Measurements from ENCODE around the gene NR2F2. TPM values are rescaled to one million over a fixed set of nuclear protein-coding genes. Genes with fewer than 3 reads are reported as not detected.

NR2F2 gene
- total RNA-seq, 1 experiment from 2014 or later = 16.2 TPM

DNA sequence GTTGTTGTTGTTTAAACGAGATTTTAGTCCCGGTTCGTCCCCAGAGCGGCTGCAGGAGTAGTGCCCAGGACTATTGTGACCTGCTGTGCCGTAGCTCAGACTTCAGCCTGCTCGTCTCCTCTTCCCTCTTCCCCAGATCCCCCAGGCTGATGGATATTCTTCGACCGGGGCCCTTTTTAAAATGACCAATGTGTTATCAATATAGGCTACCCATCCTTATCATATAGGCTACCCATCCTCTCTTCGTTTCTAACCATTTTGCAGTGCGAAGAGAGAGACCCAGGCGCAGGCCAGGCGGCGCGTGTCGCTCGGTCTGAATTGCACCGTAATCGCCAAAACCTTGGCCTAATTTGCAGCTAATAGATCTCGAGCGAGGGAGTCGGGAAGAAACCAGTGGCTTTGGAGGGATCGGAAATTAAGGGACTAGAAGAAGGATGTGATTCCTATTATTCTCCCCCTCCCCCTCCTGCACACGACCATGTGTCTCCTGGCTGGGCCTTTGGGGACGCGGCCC, 23.0 kb downstream of the NR2F2 start:
- DNase-seq (ENCODE audit: low spot score) = no peak

DNA sequence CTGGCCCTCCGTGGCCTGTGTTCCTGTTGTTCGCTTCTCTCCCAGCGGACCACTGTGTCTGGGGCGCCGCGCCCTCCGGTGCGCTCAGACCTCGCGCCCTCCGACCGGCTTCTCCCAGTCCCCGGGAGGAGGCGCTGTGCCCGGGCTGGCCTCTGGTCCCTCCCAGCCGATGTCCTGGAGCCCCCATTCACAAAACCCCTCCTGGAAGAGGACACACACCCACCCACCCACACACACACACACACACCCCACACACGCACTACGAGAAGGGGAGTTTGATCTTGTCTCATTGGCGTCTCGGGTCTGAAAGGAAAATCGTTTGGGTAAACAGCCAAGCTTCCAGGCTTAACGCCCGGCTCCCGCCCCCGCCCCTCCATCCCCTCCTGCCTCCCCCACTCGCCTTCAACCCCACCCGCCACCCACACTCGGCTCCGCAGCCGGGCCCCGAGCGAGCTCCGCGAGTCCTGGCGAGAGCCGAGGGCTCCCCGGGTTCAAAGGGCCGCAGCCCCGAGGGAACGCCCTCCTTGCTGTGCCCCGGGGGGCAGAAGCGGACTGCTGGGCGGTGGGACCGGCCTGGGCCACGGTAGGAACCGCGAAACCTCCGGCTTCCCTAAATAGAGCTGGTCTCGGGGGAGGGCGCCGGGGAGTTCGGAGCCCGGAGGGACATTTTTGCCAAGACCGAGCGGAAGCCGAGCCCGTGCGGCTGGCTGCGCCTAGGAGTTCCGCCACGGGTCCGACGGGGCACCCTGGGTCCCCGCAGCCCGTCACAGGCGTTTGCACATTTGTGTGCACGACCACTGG, 23.6 kb downstream of the NR2F2 start:
- no peak for DNase-seq (ENCODE audit: low spot score)

DNA sequence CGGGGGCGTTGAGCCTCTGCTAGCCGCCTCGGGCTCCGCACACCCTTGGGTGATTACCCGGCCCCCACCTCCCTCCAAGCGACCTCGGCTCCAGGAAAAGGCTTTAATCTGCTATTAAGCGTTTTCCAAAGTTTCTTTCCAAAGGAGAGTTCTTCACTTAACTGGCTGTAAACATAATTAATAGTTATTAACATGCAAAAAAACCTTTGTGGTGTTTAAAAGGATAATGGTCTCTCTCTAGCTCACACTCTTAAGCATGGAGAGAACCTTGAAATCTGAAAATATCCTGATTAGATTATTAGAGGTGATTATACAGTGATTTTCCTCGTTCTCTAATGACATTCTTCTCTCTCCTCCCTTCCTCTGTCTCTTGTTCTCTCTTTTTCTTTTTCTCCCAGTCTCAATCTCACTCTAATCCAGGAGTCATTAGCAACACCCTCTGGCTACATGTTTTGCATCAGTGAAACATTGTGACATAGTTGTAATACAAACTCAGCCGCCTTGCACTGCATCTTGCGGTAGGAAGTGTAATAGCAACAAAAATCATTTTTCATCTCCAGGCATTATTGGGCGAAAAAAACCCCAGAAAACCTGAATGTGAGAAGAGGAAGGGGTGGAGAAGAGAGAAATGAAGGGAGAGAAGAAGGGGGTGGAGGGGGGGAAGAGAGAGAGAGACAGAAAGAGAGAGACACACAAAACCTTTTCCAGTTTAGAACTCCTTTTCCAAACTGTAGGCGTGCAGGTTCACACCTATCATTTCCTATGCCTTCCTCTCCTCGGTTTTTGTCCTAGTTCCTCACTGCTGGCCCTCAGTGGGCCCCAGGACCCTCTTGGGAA, 24.4 kb downstream of the NR2F2 start:
- DNase-seq (ENCODE audit: low spot score) = no peak

DNA sequence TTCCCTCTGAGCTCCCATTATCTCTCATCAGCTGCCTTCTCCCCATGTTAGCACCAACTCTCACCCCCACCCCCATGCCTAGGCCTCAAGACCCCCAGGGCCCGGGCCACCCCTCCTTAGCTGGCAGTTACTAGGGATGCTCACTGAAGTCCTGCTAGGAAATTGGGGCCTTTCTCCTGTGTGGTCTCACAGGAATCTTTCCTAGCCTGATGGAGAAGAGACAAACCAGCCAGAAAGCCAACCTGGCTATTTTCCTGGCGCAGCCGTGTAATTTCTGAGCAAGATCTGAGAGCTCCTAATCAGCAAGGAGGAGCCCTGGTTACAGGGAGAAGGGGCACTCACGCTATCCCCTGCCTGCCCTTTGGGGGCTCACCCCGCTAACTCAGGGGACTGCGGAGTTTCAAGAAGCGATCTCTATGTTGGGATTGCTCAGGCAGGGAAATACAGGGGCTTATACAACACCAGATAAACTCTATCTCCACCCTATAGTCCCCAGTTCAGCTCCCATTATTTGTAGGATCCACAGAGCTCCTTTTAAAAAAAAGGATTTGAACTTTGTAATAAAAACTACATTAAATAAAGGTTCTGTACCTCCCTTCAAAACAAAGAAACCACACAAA, 25.2 kb downstream of the NR2F2 start:
- no peak for DNase-seq (ENCODE audit: low spot score)

DNA sequence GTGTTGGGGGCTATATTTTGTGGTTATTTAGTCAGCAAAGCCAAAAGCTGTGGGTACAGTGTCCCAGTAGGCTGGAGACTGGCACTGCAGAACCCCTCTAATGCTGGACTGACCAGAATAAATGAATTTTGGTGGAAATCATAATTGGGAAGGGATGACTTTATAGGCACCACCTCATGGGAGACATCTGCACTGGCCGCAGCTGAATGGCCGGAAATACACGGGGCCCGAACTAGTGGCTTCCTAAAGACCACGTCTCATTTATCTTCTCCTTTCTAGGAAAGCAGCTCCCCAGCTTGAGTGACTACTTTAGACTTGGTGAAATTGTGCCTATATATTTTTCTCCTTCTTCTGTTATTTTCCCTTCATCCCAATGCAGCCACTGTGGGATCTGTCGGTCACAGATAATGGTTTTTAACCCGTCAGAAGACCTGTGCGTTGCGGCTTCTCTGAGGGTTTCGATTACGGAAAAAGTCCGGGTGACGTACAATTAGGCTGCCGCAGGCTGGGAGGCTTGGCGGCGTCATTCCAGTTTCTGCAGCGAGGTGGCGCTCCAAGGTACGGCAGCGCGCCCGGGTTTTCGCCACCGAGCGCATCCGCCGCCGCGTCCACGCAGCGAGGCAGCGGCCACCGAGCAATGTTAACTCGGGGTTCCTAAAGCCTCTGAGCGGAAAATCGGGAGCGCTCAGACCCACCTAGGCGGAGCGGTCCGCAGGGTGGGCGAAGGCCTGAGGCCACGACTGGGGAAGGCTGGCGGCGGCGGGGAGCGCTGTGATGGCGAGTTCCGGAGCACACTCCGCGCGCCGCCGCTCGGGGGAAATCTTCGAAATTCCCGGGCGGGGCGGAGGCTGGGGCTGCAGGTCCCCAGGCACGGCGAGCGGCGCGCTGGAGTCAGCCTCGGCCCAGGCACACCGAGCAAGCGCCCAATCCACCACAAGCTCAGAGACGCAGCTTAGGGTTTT, 26.3 kb downstream of the NR2F2 start:
- peak; percentile 49 for DNase-seq (ENCODE audit: low spot score)

DNA sequence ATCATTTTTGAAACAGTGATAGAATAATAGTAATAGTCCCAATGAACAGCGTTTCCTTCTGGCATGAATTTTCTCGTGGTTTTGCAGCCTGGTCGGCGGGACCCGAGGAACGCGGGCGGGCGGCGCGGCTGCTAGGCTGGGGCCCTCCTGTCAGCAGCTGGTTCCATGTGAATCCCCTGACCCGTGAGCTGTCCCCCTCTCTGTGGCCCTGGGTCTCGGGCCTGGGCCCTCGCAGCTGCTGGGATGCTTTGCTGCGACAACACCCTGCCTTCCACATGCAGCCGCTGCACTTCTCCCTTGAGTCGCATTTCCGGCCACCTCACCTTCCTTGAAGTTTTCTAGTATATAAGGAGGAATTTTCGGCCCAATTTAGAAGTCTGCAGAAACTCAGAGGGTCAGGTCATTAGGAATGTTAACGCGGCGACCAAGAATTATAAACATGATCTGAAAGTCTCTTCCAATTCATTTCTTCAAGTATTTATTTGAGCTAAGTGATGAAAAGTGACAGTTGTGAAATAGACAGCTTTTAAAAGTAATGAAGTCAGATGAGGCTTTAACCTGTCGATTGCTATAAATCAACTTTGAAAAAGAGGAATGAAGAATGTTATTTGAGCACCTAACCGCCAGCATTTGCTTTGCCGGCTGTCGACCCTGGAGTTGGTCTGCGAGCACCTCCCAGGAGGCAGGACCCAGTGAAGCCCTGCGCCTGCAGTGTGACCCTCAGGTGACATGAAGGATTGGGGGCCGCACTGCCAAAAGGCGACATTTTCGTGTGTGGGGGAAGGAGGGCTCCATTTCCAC, 27.7 kb downstream of the NR2F2 start:
- no peak for DNase-seq (ENCODE audit: low spot score)

DNA sequence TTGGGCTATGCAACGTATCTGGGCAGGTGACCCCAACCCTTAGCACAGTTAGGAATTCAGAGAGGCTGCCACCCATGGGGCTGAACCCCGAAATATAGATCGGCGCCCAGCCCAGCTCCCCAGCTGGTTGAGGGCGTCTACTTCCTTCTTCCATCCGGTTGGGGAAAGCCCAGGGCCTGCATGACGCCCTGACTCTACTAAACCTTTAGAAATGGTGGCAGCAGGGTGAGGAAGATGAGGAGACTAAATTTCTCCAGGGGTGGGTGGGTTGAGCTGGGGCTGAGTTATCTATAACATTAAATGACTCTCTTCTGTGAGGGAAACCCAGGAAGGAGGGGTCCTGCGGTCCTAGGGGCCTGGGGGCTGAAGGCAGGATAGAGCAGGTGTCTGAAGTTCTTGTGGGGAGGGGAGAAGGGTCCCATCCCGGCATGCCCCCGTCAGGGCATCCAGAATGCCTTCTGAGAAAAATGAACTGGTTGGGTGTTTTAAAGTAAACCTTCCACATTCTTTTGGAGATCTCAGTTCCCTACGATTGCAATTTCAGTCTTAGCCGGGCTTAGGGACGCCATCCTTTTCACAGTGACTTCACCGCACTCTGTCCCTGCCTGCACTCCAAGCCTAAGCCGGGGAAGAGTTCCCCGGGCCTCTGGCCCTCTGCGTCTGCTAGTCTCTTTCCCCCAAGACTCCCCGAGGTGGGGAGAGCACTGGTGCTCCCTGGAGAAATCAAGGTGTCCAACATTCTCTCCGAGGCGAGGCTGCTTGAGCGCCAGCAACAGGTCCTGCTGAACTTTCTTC, 28.5 kb downstream of the NR2F2 start:
- DNase-seq (ENCODE audit: low spot score) = no peak

DNA sequence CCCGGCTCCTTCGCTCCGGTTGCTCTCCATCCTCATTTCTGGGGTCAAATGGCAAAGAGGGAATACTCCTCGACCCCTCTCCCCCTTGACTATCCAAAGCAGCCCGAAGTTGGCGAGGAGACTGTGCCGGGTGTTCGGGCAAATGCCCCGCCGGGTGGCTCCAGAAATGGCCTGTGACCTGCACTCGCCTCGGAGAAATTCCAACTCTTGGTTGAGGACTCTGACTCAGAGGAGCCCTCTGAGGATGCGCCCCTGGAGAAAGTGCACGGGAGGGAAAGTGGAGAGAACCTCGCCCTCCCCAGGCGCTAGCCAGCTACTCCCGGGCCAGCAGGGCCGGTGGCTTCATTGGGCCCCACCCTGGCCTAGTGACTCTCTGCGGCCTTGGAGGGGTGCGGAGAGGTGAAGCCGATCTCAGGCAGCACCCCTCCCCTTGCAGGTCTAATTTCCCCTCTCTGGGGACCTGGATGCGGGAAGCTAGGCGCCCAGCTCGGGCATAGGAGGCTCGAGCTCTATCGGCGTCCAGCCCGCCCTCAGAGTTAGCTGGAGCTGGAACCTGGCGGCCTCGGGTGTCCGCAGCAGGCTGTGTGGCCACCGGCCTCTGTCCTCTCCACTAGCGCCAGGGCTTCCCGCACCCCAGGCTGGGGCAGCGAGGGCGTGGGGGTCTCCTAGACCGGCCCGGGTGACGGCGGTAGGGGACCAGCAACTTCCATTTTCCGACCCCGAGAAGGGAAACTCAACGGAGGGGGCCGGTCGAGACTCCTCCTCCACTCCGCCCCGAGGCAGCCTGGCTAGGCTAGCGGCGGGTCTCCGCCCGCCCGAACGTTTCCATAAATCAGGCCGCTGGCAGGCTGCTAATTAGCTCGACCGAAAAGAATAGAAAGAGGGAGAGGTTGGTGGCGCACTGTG, 29.4 kb downstream of the NR2F2 start:
- DNase-seq (ENCODE audit: low spot score) = no peak

DNA sequence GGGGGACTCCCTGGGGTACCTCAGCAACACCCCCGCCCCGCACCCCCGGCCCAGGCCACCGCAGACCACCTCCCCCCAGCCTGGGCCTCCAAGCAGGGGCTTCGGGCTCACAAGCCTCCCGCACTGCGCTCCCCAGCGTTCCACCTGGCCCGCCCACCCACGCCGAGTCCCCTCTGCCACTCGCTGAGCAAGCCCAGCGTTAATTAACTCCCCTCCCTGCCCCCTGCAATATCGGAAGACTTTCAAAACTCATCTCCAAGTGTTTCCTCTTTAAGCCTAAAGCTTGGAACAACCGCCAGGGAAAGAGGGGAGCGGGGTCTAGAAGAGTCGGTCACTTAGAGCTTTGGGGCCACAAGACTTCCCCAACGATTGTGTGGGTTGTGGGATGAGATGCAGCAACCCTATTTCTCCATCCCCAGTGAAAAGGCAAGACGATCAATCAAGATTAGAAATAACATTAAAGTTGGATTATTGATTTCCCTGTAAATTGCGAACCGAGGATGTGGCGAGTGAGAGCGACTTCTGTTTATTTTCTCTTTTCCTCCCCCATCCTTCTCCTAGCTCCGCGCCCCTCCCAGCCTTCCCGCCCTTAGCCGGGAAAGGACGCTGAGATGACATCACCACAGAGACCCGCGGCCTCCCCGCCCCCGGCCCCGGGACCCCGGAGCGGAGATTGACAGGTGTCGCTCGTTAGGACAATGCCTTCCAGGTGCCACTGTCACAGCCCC, 30.2 kb downstream of the NR2F2 start:
- DNase-seq (ENCODE audit: low spot score) = no peak

DNA sequence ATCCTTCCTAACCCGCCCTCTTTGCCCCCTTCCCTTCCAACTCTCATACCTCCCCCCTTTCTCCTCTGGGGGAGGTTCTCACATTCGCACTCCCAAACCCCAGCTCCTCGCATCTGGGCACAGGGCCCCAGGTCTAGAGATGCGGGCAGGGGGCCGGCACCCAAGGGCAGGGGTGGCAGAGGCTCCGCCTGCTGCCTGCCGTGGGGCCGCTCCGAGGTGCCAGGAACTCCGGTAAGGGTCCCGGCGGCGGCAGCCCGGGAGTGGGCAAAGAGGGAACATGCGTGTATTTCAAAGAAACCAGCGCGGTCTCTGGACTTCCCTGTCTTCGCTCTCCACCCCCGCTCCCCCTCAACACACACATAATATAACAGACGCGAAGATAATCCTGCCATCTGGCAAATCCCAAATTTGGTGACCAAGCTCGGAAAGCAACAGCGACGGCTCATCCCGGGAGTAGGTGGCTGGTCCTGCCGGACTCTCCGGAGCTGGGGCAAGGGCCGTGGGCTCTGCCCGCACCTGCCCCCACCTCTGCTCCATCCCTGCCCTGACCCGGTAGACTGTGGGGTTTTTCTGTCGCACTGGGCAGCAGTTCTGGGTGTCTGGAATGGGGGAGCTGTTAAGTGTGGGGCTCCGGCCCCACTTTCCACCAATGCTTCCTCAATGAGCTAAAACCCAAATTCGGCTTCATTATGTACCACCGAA, 31.0 kb downstream of the NR2F2 start:
- DNase-seq (ENCODE audit: low spot score) = no peak

DNA sequence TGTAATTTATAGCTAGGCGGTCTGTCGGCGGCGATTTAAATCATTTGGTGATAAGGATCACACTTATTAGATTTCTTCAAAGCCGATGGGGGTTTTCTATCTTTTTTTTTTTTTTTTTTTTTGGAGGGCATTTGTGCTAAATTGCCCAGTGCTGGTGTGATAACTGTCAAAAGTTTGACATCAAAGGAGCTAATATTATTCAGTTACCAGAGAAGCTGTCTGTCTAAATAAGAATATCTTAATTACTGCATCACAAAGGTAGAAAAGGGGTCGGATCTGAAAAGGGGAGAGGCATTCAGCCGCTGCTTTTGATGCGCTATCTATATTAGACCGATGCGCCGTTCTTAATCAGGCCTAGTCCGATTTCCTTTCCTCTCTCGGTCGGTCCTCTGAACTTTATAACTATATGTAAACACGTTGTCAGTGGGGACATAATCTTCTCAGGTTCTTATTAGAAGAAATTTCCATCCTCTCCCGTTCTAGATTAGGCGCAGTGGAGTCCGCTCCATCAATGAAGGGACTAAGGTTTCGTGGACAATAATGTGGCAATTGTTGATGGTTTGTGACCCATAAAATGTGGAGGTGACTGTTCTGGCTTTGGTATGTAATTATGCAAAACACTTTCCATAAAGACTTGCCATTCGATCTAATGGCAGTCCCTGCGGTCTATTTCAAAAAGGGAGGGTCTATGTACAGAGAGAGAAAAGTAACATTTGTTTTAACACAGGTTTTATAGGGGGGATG, 31.7 kb downstream of the NR2F2 start:
- DNase-seq (ENCODE audit: low spot score) = no peak

DNA sequence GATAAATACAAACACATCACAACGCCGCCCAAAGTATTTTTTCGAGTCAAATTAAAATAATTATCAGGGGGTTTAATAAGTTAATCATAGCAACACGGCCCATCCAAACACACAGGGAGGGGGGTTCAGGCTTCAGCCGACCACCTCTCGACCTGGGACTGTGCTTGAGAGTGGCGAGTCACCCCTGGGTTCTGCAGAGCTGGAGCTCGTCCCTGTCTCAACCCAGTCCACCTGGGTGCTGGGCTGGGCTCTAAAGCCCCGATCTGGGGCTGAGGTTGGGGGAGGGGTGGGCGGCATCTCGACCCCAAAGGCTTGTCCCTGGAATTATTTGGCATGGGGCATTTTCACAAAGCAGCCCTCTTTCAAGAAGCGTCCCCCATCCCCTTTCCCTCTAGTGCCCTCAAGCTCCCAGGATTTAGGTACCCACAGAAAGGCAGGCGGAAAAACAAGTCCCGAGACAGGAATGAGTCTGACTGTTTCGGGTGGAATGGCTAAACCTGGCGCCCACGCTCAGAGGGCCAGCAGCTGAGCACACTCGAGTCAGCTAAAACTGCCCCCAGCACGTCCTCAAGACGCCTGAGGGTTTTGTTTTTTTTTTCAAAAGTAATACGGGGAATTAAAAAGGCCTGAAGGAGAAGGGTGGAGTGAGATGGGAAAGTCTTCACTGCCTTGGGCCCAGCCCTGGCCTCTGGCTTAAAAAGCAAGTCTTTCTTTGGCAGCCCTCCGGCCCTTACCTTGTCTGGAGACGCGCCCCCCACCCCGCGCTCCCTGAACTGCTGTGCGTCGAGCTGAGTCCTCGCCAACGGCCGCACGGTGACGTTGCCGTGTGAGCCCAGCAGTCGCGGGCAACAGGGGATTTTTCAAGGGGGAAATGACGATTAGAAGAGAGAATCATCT, 32.5 kb downstream of the NR2F2 start:
- DNase-seq (ENCODE audit: low spot score) = no peak

DNA sequence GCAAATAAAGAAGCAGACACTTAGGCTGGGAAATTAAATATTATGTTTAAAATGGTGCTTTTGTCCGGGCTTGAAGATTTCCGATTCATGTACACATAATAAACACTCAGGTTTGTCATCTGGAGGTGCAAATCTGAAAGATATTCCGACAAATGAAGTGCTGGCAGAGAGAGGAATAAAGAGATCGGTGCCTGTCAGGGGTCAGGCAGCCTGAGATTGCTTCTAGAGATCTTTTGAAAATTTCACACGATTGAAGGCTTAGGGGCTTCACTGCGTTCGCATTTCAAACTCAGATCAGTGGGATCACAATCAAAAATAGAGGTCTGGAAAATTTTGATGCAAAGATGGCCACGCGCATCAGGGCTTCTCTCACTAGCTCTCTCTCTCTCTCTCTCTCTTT, 33.2 kb downstream of the NR2F2 start:
- DNase-seq (ENCODE audit: low spot score) = no peak

DNA sequence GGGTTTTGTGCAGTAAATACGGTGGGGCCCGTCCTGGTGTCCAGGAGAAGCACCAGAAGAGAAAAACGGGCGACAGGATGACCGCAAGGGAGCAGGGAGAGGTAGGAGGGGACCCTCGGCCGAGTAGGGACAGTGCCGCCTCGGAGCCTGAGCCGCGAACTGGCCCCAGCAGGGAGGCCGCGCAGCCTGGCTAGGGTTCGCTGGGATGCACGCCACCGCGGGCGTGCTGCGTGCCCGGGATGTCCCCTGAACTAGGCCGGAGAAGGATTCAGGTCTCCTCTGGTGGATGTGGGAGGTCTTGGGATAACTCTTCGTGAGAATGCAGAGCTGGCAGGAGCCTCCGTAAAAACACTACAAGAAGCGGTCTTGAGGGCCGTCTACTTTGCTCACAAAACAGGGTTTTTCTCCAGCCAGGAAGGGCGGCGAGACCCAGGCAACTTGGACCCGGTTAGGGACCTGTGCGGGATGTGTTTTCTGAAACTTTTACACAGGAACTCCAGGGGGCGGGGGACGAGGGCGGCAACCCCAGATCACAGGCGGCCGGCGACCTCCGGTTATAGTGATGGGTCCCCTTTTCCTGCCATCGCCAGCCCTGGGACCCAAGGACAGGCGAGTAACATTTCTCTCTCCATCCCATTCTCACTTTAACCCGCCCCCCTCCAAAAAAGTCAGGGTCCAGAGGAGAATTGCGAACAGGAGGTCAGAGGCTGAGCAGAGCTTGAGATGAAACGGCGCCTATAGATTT, 35.5 kb downstream of the NR2F2 start:
- no peak for DNase-seq (ENCODE audit: low spot score)

DNA sequence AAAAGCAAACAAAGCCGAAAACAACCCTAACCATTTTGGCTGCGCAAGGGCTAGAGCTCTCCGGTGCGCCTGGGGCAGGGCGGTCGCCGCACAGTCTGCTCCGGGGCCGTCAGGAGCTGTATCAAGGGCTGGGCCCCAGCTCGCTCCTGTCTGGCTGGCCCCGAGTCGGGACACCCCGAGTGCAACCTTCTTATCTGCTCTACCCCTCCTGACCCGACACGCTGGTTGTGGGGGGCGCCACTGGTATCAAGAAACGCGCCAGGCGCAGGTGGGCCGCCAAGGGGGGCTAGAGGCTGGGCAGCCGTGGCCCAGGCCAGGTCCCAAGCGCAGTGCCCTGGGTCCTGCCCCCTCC, 36.0 kb downstream of the NR2F2 start:
- DNase-seq (ENCODE audit: low spot score) = no peak
